K562 (cell line): ENCODE data around the gene RNF138. TPM values are rescaled to one million over a fixed set of nuclear protein-coding genes. Genes with fewer than 3 reads are reported as not detected.
A peak's percentile ranks its signal among the peaks of the same experiment; 100 is the strongest.

Experiments
- ARNT ChIP-seq, 2 experiments: fragments of 450-650 bp; IDR thresholded peaks; 2 replicates each; pipeline ENCODE4 v1.6.1; 2016; ENCODE audit warnings: mild to moderate bottlenecking in 1 of 2
- CCAR2 ChIP-seq: fragments of 200-400 bp; formaldehyde crosslinking; IDR thresholded peaks from 2 replicates; pipeline ENCODE4 v1.6.1; 2017; ENCODE audit warnings: mild to moderate bottlenecking, low read depth, low read length
- FOXA3 ChIP-seq, 2 experiments: fragments of 450-650 bp in 1 of 2; sonication (generic) in 1 of 2; formaldehyde crosslinking; IDR thresholded peaks in 1 of 2; conservative IDR thresholded peaks in 1 of 2; 2 replicates each; pipeline versions ENCODE4 v1.4.0 to v1.8.0; 2020 to 2022; ENCODE audit warnings: mild to moderate bottlenecking in 2 of 2, missing genetic modification reagents in 1 of 2
- JUND ChIP-seq, 2 experiments: IDR thresholded peaks; 2 replicates in 1 of 2; 3 replicates in 1 of 2; pipeline ENCODE4 v1.6.1; 2011; ENCODE audit warnings: borderline replicate concordance in 2 of 2, low read depth in 2 of 2, low read length in 2 of 2, improper control_type of control experiment in 1 of 2, missing biosample characterization in 1 of 2, missing genetic modification characterization in 1 of 2, missing genetic modification reagents in 1 of 2
- KDM1A ChIP-seq, 2 experiments: fragments of 450-650 bp; IDR thresholded peaks; 2 replicates each; pipeline ENCODE4 v1.6.1; 2016; ENCODE audit warnings: mild to moderate bottlenecking in 2 of 2
- NCOR1 ChIP-seq: fragments of 450-650 bp; IDR thresholded peaks from 2 replicates; pipeline ENCODE4 v1.6.1; 2016; ENCODE audit warnings: mild to moderate bottlenecking, moderate library complexity
- NKRF ChIP-seq: fragments of 450-650 bp; IDR thresholded peaks from 2 replicates; pipeline ENCODE4 v1.6.1; 2016; ENCODE audit warnings: borderline replicate concordance
- NR1H2 ChIP-seq: sonication (generic); formaldehyde crosslinking; IDR thresholded peaks from 2 replicates; pipeline ENCODE4 v1.4.0; 2020; ENCODE audit warnings: mild to moderate bottlenecking, missing genetic modification reagents
- RFX1 ChIP-seq: fragments of 450-650 bp; IDR thresholded peaks from 2 replicates; pipeline ENCODE4 v1.6.1; 2016; ENCODE audit warnings: mild to moderate bottlenecking, moderate library complexity
- TOE1 ChIP-seq, 2 experiments: fragments of 450-650 bp in 1 of 2; sonication (generic) in 1 of 2; formaldehyde crosslinking in 1 of 2; IDR thresholded peaks; 2 replicates each; pipeline versions ENCODE4 v1.7.1 to v1.8.0; 2016 to 2022; ENCODE audit warnings: borderline replicate concordance in 2 of 2, mild to moderate bottlenecking in 2 of 2, antibody characterized with exemption in 1 of 2, inconsistent platforms in 1 of 2, low read depth in 1 of 2, missing genetic modification reagents in 1 of 2, moderate library complexity in 1 of 2
- XRCC4 ChIP-seq: IDR thresholded peaks from one replicate; pipeline ENCODE4 v1.6.1; 2011; ENCODE audit not compliant: insufficient read depth, insufficient read length; ENCODE audit errors: extremely low read depth
- ZBTB33 ChIP-seq: sonication (generic); formaldehyde crosslinking; IDR thresholded peaks from 2 replicates; pipeline ENCODE4 v1.8.1; 2023; ENCODE audit warnings: mild to moderate bottlenecking, missing genetic modification reagents
- ZC3H8 ChIP-seq: fragments of 450-650 bp; IDR thresholded peaks from 2 replicates; pipeline ENCODE4 v1.6.1; 2017
- ZNF23 ChIP-seq: fragments of 250-450 bp; sonication (Bioruptor Pico); IDR thresholded peaks from 2 replicates; pipeline ENCODE4 v1.4.0; 2020; ENCODE audit warnings: mild to moderate bottlenecking
- ZNF395 ChIP-seq: fragments of 200-800 bp; sonication (Bioruptor generic); IDR thresholded peaks from 2 replicates; pipeline ENCODE4 v1.6.1; 2017; ENCODE audit warnings: missing genetic modification characterization, missing compliant biosample characterization
- ZNF609 ChIP-seq: sonication (generic); formaldehyde crosslinking; IDR thresholded peaks from 2 replicates; pipeline ENCODE4 v1.8.1; 2023; ENCODE audit warnings: missing genetic modification reagents, mild to moderate bottlenecking, borderline replicate concordance
- polyA plus RNA-seq, 8 experiments: library from polyadenylated mRNA; depleted of rRNA in 4 of 8; stranded (reverse) in 5 of 8; unstranded in 3 of 8; fragments of >200 nt; fragmentation: Nextera tagmentation in 2 of 8; fragmentation: Illumina TruSeq in 1 of 8; extraction: Ambion mirVana in 2 of 8; extraction: Trizol in 1 of 8; gene quantifications; 2 replicates each; pipeline versions ENCODE4 v1.2.1 to v1.2.3, GENCODE V29; 2011 to 2014; ENCODE audit warnings: inconsistent platforms in 1 of 8, missing spikeins in 1 of 8
- total RNA-seq, 7 experiments: library from RNA; depleted of rRNA in 6 of 7; stranded (reverse); fragments of >200 nt in 6 of 7; fragmentation: Illumina TruSeq in 2 of 7; extraction: Trizol in 2 of 7; gene quantifications; 2 replicates each; pipeline versions ENCODE4 v1.2.1 to v1.2.3, GENCODE V29; 2011 to 2021; ENCODE audit warnings: low replicate concordance in 1 of 7

RNF138 gene
- total and polyA plus RNA-seq, 9 of the 15 experiments (the other 6 are each of a cell fraction or from before 2014, with no cell fraction given): 47.6 to 100 (median 62.5) TPM

GRCh38 chr18:32138332-32138982 is 46.8 kb downstream of the RNF138 start (continued):
- no peak for TF ChIP-seq ZBTB33 (CRISPR knock-in tag)
- TF ChIP-seq KDM1A (IDR thresholded peaks at IDR 0.05): 0 out of 4 replicates have a peak, but pooled peaks have one; percentile 32 to 36
- no peak for TF ChIP-seq ARNT (IDR thresholded peaks at IDR 0.05)
- TF ChIP-seq ZC3H8: no peak
- TF ChIP-seq XRCC4: no peak
- TF ChIP-seq JUND (IDR thresholded peaks at IDR 0.05; ENCODE audit: borderline replicate concordance, low read depth, low read length): no peak
- TF ChIP-seq JUND (tag; IDR thresholded peaks at IDR 0.05; ENCODE audit: borderline replicate concordance, low read depth, low read length): no peak
- TF ChIP-seq NKRF: no peak
- TF ChIP-seq NR1H2 (CRISPR knock-in tag): no peak
- TF ChIP-seq FOXA3 (CRISPR knock-in tag; conservative IDR thresholded peaks at IDR 0.05 in 1 of 2, IDR thresholded peaks at IDR 0.05 in 1 of 2): no peak
- no peak for TF ChIP-seq CCAR2
- 0 out of 2 replicates have a peak, but pooled peaks have one; percentile 43 for TF ChIP-seq ZNF23 (CRISPR knock-in tag)
- no peak for TF ChIP-seq TOE1 (IDR thresholded peaks at IDR 0.05; ENCODE audit: borderline replicate concordance)
- no peak for TF ChIP-seq TOE1 (CRISPR knock-in tag; IDR thresholded peaks at IDR 0.05; ENCODE audit: borderline replicate concordance, low read depth)
- peak; percentile 47 for TF ChIP-seq RFX1
- TF ChIP-seq NCOR1: peak; percentile 48; the same call in 1 of the 2 replicates
- TF ChIP-seq ZNF395 (CRISPR knock-in tag): no peak
- no peak for TF ChIP-seq ZNF609
